ENCODE measurements around the gene PPT2.

DNA sequence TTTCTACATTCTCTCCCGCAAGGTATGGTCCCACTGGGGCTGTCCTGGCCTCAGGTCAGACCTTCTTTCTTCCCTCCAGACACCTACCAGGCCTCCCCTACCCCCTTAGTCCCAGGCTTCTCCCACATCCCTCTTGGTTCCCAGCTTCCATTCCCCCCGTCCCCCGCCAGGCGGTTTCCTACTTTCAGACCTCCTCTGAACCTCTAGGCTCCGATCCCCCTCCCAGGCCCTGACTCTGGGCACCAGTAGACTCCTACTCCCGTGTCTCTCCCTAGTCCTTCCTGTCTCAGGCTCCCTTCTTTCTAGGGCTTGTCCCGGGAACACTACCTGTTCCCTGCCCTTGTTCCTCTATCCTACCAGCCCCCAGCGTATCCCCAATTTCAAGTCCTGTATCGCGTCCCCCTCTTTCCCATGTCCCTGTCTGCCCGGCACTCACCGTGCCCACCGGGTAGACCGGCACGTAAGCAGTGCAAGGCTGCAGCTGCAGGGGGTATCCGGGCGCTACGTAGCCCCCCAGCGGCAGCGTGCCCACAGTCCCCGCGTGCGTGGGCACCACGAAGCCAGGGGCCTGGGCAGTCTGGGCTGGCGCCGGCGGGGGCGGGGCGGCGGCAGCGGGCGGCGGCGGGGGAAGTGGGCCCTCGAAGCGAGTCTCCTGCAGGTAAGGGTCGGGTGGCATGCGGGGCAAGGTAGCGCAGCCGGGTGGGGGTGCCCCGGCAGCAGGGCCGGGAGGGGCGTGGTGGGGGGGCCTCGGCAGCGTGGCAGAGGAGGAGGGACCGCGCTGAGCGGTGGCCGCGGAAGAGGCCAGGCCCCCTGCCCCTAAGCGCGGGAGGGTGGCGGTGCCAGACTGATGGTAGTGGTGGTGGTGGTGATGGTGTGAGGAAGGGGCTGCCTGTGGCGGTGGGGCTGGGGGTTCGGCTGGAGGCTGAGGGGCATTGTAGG lies 3.7 kb upstream of the PPT2 start:
- TF ChIP-seq EZH2 (IDR thresholded peaks at IDR 0.05; ENCODE audit: borderline replicate concordance, low read depth, low read length, severe bottlenecking): peak; percentile 41
- TF ChIP-seq, protein P1, sequence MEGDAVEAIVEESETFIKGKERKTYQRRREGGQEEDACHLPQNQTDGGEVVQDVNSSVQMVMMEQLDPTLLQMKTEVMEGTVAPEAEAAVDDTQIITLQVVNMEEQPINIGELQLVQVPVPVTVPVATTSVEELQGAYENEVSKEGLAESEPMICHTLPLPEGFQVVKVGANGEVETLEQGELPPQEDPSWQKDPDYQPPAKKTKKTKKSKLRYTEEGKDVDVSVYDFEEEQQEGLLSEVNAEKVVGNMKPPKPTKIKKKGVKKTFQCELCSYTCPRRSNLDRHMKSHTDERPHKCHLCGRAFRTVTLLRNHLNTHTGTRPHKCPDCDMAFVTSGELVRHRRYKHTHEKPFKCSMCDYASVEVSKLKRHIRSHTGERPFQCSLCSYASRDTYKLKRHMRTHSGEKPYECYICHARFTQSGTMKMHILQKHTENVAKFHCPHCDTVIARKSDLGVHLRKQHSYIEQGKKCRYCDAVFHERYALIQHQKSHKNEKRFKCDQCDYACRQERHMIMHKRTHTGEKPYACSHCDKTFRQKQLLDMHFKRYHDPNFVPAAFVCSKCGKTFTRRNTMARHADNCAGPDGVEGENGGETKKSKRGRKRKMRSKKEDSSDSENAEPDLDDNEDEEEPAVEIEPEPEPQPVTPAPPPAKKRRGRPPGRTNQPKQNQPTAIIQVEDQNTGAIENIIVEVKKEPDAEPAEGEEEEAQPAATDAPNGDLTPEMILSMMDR (IDR thresholded peaks at IDR 0.05; ENCODE audit: extremely low read depth in 1 of 2, insufficient read depth in 1 of 2, low read depth in 1 of 2, low read length in 2 of 2): no peak
- no peak for TF ChIP-seq MAX (IDR thresholded peaks at IDR 0.05; ENCODE audit: insufficient read depth, insufficient read length)
- TF ChIP-seq JUN (IDR thresholded peaks at IDR 0.05; ENCODE audit: borderline replicate concordance, insufficient read depth, insufficient read length, low read depth): no peak
- no peak for TF ChIP-seq POLR2A (IDR thresholded peaks at IDR 0.05; ENCODE audit: low read depth, low read length)
- TF ChIP-seq GATA2 (IDR thresholded peaks at IDR 0.05; ENCODE audit: insufficient read depth, insufficient read length, low read depth, low read length): no peak

Measured in endothelial cell of umbilical vein (primary cell).